Activated CD8-positive, alpha-beta T cell treated with anti-CD3 and anti-CD28 coated beads for 36 hours (primary cell): ENCODE measurements around the gene SIRPG. TPM values are rescaled to one million over a fixed set of nuclear protein-coding genes. Genes with fewer than 3 reads are reported as not detected.
"Not testable (repeated sequence)": the region's sequence is repeated elsewhere in the genome, so short reads cannot be mapped to it uniquely, and the experiment has no call there.

Source experiments
- ATAC-seq: fragments of 200-7000 bp; cut with Tn5 transposase; one replicate; pipeline ENCODE4 v1.10.0; 2021; ENCODE audit warnings: mild to moderate bottlenecking, moderate library complexity
- CTCF ChIA-PET: fragments of 350-600 bp; sonication (Branson Sonifier 250); formaldehyde crosslinking; loops from one replicate; lab custom pipeline; 2021; ENCODE audit warnings: antibody characterized with exemption; lab: Charles Lee
- POLR2A ChIA-PET: fragments of 350-600 bp; sonication (Branson Sonifier 250); formaldehyde crosslinking; loops from one replicate; lab custom pipeline; 2021; ENCODE audit warnings: antibody characterized with exemption; lab: Charles Lee
- DNase-seq: peaks from one replicate; pipeline ENCODE4 v3.0.0-alpha.2; 2020
- H3K27ac Mint-ChIP-seq: one replicate; pipeline ENCODE4 v1.8.0; 2021; ENCODE audit warnings: mild to moderate bottlenecking, mixed read lengths
- H3K27me3 Mint-ChIP-seq: one replicate; pipeline ENCODE4 v1.8.0; 2021; ENCODE audit warnings: mixed read lengths
- H3K36me3 Mint-ChIP-seq: one replicate; pipeline ENCODE4 v1.8.0; 2021; ENCODE audit warnings: low read depth, mixed read lengths
- H3K4me1 Mint-ChIP-seq: one replicate; pipeline ENCODE4 v1.8.0; 2021; ENCODE audit warnings: low read depth, mixed read lengths
- H3K4me3 Mint-ChIP-seq: one replicate; pipeline ENCODE4 v1.8.0; 2021; ENCODE audit warnings: mild to moderate bottlenecking, moderate library complexity, mixed read lengths
- H3K9me3 Mint-ChIP-seq: one replicate; pipeline ENCODE4 v1.8.0; 2021; ENCODE audit warnings: mixed read lengths
- intact Hi-C: fragments of 100-400 bp; cut with micrococcal nuclease; formaldehyde crosslinking; loops from one replicate; pipeline ENCODE4 v1.10.0; 2022
- total RNA-seq, 2 experiments: library from RNA; stranded (reverse); gene quantifications; one replicate each; pipeline ENCODE4 v1.2.3, GENCODE V29; 2021
- TF ChIP-seq, protein P1 (sequence below): fragments of 200-600 bp; IDR thresholded peaks from one replicate; pipeline ENCODE4 v1.8.0; 2022; ENCODE audit warnings: antibody characterized with exemption, mild to moderate bottlenecking

SIRPG gene
- total RNA-seq, 2 experiments from 2014 or later: 45.4 to 48.6 TPM

DNA sequence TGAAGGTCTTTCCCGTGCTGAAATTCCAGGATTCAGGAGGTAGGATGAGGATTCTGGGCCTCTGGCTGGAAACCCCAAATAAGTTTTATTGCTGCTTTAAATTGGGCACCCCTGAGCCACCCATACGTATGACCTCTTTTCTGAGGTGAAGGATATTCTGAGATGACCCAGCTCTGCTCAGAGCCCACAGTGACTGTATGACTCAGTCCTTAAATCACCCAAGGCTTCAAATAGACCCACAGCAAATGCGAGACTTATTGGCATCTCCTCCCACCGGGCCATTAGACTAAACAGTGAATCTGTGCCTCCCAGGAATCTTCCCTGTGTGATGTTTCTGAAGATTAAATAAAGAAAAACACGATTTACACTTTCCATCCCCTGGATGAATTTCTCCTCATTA lies 9.5 kb downstream of the SIRPG start:
- no peaks in the 10 kb centered on the region for H3K27me3 Mint-ChIP-seq
- H3K4me1 Mint-ChIP-seq: peaks cover 79% of the 10 kb centered on the region
- peak; percentile 37 for DNase-seq
- no peak overlapping the region for H3K4me3 Mint-ChIP-seq
- TF ChIP-seq, protein P1, sequence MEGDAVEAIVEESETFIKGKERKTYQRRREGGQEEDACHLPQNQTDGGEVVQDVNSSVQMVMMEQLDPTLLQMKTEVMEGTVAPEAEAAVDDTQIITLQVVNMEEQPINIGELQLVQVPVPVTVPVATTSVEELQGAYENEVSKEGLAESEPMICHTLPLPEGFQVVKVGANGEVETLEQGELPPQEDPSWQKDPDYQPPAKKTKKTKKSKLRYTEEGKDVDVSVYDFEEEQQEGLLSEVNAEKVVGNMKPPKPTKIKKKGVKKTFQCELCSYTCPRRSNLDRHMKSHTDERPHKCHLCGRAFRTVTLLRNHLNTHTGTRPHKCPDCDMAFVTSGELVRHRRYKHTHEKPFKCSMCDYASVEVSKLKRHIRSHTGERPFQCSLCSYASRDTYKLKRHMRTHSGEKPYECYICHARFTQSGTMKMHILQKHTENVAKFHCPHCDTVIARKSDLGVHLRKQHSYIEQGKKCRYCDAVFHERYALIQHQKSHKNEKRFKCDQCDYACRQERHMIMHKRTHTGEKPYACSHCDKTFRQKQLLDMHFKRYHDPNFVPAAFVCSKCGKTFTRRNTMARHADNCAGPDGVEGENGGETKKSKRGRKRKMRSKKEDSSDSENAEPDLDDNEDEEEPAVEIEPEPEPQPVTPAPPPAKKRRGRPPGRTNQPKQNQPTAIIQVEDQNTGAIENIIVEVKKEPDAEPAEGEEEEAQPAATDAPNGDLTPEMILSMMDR: no peak
- ChIA-PET POLR2A (interaction anchor here (0.9 to 1.6 kb wide), 4 partner anchors 9 to 26 kb away, joined by 3 to 5 read pairs (median 4); partner anchors contain the start of gene SIRPG), CTCF (interaction anchor here (1.6 to 1.7 kb wide), 2 partner anchors 16 to 86 kb away, joined by 4 to 5 read pairs; no protein-coding TSS in a partner anchor)
- peaks cover 70% of the 10 kb centered on the region for H3K36me3 Mint-ChIP-seq
- intact Hi-C loops: no loop called here
- H3K9me3 Mint-ChIP-seq: peaks cover 4% of the 10 kb centered on the region
- peak; percentile 38 for ATAC-seq
- H3K27ac Mint-ChIP-seq: peak overlapping the region; percentile 59

GRCh38 chr20:1646975-1647431 lies 10.6 kb downstream of the SIRPG start:
- Mint-ChIP-seq H3K27me3 (no peaks in the 10 kb centered on the region), H3K27ac (peak overlapping the region; percentile 95), H3K9me3 (peaks cover 1% of the 10 kb centered on the region), H3K36me3 (peaks cover 65% of the 10 kb centered on the region), H3K4me3 (no peak overlapping the region), H3K4me1 (peaks cover 70% of the 10 kb centered on the region)
- intact Hi-C loops: no loop called here
- ChIA-PET CTCF (interaction anchor here (1.6 to 1.7 kb wide), 2 partner anchors 15 to 87 kb away, joined by 4 to 5 read pairs; no protein-coding TSS in a partner anchor), POLR2A (interaction anchor here (0.8 to 1.6 kb wide), 4 partner anchors 10 to 27 kb away, joined by 3 to 5 read pairs (median 4); partner anchors contain the start of gene SIRPG)
- ATAC-seq: peak; percentile 79
- TF ChIP-seq, protein P1: no peak
- peak; percentile 64 for DNase-seq

DNA sequence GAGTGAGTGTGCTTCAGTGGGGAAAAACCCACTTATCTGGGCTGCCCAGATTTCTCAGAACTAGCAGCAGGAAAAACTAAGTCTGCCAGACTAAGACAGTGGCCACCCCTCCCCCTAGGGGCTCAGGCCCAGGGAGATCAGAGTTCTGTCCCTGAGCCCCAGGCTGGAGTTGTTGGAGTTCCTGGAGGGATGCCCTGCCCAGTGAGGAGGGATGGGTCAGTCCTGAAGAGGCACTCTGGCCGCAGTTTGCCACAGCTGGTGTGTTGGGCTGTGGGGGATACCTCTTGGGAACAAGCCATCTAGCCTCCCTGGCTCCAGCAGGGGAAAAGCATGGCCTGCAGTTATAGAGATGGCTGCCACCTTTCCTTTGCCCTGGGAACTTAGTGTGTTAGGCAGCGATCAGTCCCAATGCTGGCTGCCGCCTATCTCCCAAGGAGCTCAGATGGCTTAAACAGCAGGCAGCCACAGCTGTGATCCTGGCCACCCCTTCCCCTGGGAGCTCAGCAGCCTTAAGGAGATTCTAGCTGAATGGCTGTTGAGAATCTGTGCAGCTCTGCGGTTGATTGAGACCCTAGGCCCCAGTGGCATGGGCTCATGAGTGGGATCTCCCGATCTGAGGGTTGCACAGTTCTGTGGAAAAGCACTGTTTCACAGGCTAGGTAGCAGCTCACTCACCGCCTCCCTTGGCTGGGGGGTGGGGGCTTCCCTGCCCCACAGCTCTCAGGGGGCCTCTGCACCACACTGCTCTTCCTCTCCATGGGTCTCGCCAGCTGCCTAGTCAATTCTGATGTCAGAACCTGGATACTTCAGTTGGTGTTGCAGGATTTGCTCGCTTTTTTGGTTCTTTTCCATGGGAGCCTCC lies 13.2 kb downstream of the SIRPG start:
- Mint-ChIP-seq H3K9me3 (peaks cover 4% of the 10 kb centered on the region), H3K4me1 (peaks cover 54% of the 10 kb centered on the region), H3K27ac (peak overlapping the region; percentile 52), H3K4me3 (no peak overlapping the region), H3K27me3 (no peaks in the 10 kb centered on the region), H3K36me3 (peaks cover 49% of the 10 kb centered on the region)
- TF ChIP-seq, protein P1: no peak
- POLR2A ChIA-PET: interaction anchor here (1.0 kb wide), 1 partner anchor 17 kb away, joined by 3 read pairs; no protein-coding TSS in a partner anchor
- ATAC-seq (no peak), DNase-seq (no peak)
- CTCF ChIA-PET: interaction anchor here (1.2 kb wide), 1 partner anchor 89 kb away, joined by 3 read pairs; no protein-coding TSS in a partner anchor
- intact Hi-C loops: no loop called here

GRCh38 chr20:1638643-1639042 lies 18.9 kb downstream of the SIRPG start:
- POLR2A ChIA-PET: not testable (repeated sequence)

GRCh38 chr20:1637755-1638154 lies 19.8 kb downstream of the SIRPG start:
- no peak overlapping the region for H3K27ac Mint-ChIP-seq

More at GRCh38 chr20:1638643-1639042, 18.9 kb downstream of the SIRPG start:
- H3K27me3 Mint-ChIP-seq, DNase-seq, H3K4me3 Mint-ChIP-seq, H3K27ac Mint-ChIP-seq, ATAC-seq, intact Hi-C loops, H3K9me3 Mint-ChIP-seq: not testable (repeated sequence)
- H3K36me3 Mint-ChIP-seq: peaks cover 41% of the 10 kb centered on the region
- CTCF ChIA-PET: interaction anchor here (1.0 kb wide), 1 partner anchor 138 kb away, joined by 4 read pairs; no protein-coding TSS in a partner anchor
- peaks cover 44% of the 10 kb centered on the region for H3K4me1 Mint-ChIP-seq

More at GRCh38 chr20:1637755-1638154, 19.8 kb downstream of the SIRPG start:
- ATAC-seq: no peak
- DNase-seq: no peak
- H3K4me3 Mint-ChIP-seq: no peak overlapping the region
- peaks cover 52% of the 10 kb centered on the region for H3K4me1 Mint-ChIP-seq
- ChIA-PET CTCF (interaction anchor here (1.0 kb wide), 1 partner anchor 139 kb away, joined by 4 read pairs; no protein-coding TSS in a partner anchor), POLR2A (no interaction called here)
- H3K27me3 Mint-ChIP-seq: no peaks in the 10 kb centered on the region
- TF ChIP-seq, protein P1: no peak
- peaks cover 7% of the 10 kb centered on the region for H3K9me3 Mint-ChIP-seq
- peaks cover 48% of the 10 kb centered on the region for H3K36me3 Mint-ChIP-seq
- intact Hi-C loops: no loop called here
